HG02973 (cell line): ENCODE measurements around the gene PMVK.
"Not testable (repeated sequence)": the region's sequence is repeated elsewhere in the genome, so short reads cannot be mapped to it uniquely, and the experiment has no call there.

Experiments
- ATAC-seq: cut with Tn5 transposase; IDR thresholded peaks from one replicate; pipeline ENCODE4 v1.9.1; 2021; ENCODE audit warnings: moderate library complexity; ENCODE audit not compliant: unreplicated experiment

The PMVK gene

GRCh38 chr1:154925335-154926170 lies 11.0 kb downstream of the PMVK start:
- ATAC-seq: no peak

DNA sequence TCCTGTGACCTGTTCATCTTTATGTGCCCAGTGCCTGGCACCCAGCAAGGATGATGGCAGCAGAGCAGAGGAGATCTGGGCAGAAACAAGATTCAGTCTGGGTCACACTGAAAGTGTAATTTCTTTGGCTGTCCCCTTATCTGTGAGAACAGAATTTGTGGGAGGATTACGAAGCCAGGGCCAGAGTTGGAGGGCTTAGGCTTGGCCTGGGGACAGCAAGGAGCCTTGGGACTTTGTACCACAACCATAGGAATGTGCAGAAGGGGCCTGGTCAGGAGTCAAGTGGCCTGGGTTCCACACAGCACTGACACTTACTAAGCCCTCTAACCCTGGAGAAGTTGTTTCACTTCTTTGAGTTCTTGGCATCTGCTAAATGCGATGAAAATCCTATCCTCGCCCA lies 12.8 kb downstream of the PMVK start:
- no peak for ATAC-seq

DNA sequence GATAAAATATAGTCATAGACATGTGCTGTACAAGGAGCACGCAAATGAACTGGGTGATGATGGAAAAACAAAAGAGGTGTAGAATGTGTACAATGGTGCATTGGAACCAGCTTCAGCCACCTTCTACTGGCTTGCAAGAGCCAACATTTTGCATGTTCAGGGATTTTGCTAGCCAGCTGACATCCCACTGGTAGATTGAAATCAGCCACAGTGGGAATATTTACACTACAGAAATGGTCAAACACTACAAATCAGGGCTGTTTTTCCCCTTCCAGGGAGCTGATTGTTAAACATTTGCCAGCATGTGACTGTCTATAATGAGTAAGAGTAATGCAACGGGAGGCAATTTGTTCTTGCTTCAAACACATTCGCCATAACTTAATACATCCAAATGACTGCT lies 23.2 kb downstream of the PMVK start:
- no peak for ATAC-seq

DNA sequence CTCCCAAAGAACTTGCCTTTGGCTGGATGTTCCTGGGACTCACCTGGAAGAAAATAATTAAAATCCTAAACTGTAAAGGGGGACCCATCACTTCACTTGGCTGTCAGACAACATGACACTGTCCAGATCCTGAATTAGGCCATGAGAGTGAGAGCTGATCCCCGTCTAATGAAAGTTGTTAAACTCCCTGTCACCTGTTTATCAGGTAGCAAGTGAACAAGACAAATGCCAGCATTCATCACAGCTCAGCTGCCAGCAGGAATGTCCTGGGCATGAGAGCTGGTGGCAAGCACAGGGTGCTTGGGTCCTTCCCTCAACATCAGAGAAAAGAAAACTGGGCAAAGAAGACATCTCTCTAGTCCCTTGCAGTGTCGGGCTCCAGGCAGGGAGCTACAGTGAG lies 23.8 kb downstream of the PMVK start:
- no peak for ATAC-seq

- no peak for ATAC-seq
Observed at GRCh38 chr1:154911691-154912550, 24.6 kb downstream of the PMVK start.

DNA sequence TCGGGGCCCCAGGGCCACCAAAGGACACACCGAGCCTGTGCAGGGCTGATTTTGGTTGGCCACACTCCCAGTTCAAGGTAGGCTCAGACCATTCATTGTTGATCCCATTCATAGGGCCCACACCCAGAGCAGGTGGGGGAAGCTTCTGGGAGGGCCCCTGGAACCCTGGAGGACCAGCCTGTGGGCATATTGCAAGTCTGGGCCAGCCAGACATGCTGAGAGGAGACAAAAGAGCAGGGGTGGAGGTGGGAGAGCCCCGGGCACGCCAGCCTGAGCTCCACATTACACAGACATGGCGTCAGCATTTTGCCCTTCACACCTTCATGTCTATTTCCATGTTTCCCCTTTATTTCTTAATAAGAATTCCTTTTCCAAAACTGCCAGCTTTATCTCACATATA lies 25.7 kb downstream of the PMVK start:
- ATAC-seq: no peak

DNA sequence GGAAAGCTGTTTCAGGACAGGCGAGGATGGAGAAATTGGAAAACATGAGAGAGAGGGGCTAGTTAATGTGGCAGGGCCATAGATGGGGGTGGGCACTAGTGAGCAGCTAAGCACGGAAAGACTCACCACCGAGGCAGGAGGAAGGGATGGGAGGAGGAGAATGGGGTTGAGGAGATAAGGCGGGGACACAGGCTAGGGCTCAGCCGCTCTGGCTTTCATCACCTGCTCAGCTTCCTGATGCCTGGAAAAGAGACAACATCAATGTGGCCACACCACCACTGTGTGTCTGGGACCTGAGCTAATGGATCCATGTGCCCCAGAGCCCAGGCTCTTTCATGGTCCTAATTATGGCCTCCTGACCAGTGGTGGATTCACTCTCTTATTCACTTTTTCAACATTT lies 27.6 kb downstream of the PMVK start:
- no peak for ATAC-seq

- not testable (repeated sequence) for ATAC-seq
Observed at GRCh38 chr1:154908129-154908528, 28.4 kb downstream of the PMVK start.

DNA sequence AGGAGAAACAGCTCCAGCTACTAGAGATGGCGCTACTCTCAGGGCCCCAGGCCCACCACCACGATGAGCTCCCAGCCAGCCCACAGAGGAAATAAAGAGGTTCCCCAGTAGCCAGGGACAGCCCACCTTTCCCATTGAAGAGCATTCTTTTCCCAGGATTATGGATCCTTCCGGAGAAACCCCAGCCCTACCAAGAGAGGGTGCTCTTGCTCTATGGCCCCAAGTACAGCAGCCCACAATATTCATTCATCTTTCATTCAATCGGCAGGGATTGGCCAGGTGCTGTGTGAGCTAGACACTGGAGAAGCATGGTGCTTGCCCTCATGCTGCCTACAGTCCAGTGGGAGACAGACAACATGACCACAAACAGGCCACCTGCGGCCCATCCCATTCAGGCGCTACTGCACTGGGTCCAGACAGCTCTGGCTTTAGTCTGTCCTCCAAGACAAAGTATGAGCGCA lies 29.9 kb downstream of the PMVK start:
- ATAC-seq: no peak

GRCh38 chr1:154902938-154903566 lies 33.5 kb downstream of the PMVK start:
- ATAC-seq: no peak

DNA sequence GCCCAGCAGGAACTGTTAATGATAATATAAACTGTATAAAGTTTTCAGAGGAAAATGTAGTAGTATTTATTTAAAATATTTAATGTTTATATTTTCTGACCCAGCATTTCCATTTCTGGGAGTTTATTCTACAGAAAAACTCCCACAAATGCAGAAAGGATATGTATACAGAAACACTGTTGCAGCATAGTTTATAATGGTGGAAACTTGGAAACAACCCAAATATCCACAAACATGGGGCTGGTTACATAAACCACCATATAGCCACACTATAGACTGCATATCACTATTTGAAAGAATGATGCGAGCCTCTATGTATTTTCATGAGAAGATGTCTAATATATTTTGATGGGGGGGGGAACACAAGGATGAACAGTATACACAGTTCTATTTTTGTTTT lies 34.9 kb downstream of the PMVK start:
- ATAC-seq: no peak

DNA sequence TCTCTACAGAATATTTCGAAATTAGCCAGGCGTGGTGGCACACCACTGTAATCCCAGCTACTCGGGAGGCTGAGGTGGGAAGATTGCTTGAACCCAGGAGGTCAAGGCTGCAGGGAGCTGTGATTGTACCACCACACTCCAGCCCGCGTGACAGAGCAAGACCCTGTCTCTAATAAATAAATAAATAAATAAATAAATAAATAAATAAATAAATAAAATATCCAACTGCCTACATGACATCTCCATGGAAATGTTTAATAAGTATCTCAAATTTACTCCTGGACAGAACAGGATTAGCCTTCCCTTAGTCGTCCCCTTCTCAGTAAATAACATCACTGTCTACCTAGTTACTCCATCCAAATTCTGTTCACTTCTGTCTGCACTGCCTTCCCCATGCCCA lies 37.5 kb downstream of the PMVK start:
- no peak for ATAC-seq

- ATAC-seq: no peak
Observed at GRCh38 chr1:154896771-154897286, 39.7 kb downstream of the PMVK start.

- no peak for ATAC-seq
Observed at GRCh38 chr1:154895798-154896197, 40.7 kb downstream of the PMVK start.

GRCh38 chr1:154891452-154891851 lies 45.1 kb downstream of the PMVK start:
- ATAC-seq: no peak

DNA sequence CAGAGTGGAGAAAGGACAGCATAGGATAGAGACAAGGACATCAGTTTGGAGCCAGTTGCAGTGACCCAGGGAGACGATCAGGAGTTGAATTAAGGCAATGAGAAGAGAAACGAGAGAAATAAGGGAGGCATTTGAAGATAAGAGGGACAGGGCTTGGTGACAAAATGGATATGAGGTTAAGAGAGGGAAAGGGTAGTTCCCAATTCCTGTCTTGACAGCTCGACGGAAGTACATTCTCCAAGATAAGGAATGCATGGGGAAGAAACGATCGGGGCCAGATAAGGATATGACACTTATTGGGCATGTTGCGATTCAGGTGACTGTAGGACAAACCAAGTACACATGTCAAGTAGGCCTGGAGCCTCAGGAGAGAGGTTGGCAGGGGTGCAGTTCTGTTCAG lies 47.8 kb downstream of the PMVK start:
- ATAC-seq: no peak

DNA sequence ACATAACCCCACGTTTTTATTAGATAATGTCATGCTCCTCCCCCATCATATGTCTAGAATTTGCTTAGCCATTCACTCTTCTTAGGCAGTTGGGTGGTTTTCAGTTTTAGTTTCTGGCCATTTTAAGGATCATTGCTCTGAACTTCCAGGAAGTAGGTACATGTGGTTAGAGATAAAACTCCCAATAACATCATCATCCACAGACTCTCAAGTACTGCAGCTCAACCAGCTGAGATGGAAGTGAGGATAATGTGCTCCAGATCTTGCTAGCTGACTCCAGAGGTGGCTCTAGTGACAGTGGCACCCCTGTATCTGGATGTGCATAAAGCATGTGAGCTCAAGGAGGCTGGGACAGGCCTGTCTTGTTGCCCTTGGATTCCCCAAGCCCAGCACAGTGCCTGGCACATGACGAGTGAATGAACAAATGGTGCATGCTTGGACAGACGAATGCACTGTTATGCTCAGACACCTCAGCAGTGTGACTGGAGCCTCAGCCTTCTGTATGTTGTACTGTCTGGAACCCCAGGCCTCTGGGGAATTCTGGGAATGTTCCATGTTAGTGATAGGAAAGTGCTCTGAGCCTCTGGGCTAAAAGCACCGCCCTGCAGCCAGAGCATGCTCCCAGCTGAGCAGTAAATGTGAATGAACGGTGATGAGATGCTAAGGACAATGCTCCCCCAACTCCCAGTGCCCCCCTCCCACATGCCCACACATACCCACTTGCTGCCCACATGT lies 50.1 kb downstream of the PMVK start:
- ATAC-seq: no peak

DNA sequence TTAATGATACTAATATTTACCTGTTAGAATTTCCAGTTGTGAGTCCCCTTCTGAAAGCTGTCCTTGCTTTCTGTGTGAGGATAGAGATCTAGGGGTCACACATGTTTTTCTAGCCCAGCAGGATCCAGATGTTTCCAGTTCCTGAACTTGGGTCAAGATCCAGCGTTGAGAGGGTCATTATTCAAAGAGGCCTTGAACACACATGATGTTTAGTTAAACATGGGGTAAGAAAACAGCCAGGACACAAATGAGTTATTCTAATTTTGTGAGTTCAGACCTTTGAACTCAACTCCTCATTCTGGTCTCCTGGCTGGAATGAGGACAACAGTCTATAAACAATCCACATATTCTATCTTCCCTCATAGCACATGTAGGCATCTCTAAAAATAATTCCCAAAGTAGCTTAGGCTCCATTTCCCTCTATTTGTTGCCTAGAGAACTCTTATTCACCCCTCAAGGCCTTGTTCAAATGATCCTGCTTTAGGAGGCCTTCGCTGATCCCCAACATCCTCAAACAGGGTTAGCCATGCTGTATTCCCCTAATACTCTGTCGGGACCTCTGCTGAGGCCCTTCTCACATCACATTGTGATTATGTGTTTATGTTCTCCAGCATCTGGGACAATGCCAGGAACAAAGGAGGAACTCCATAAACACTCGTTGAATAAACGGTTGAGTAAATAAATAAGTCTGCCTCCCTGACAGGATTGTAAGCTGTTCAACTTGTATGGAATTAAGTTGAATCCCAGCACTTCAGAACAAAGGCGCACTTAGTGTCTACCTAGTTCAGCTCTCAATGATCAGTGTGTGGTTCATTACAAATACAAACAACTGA lies 51.4 kb downstream of the PMVK start:
- ATAC-seq: no peak

GRCh38 chr1:154883919-154884868 lies 52.3 kb downstream of the PMVK start:
- ATAC-seq: no peak
